ENCODE results near the gene CIDEB. TPM values are rescaled to one million over a fixed set of nuclear protein-coding genes. Genes with fewer than 3 reads are reported as not detected.
A peak's percentile ranks its signal among the peaks of the same experiment; 100 is the strongest.

The CIDEB gene
- total RNA-seq, 4 donors from 2014 or later: 6.7 to 168 (median 23.6) TPM

- in situ Hi-C loops (cut with MboI; ENCODE audit: low pct_ligation_motif_present in 1 of 4, low pct_unique_long_range_greater_than_20kb in 1 of 4, low sequenced_read_pairs in 3 of 4) (no loop called here), intact Hi-C loops (cut with DNase I; ENCODE audit: low total_unique reads) (no loop called here)
- TF ChIP-seq CTCF (IDR thresholded peaks at IDR 0.05) (no peak), POLR2A (IDR thresholded peaks at IDR 0.05) (no peak), POLR2AphosphoS5 (IDR thresholded peaks at IDR 0.05) (peak in 1 of 3 donors; percentile 23), EP300 (IDR thresholded peaks at IDR 0.05; ENCODE audit: low read depth) (no peak)
- H3K9me3 ChIP-seq: no peaks in the 10 kb centered on the region
- H3K27ac ChIP-seq: peak overlapping the region in 3 of 4 donors; percentile 50 to 62 (median 61)
- WGBS, 2 donors (ENCODE audit: low coverage in 1 of 2): 70 to 86% methylated on average over 3 to 5 of the region's 5 CpGs
- H3K4me3 ChIP-seq: no peak overlapping the region
- peaks cover 4% of the 10 kb centered on the region for H3K27me3 ChIP-seq
- no peaks in the 10 kb centered on the region for H3K36me3 ChIP-seq
- peak; percentile 65 for DNase-seq
- H3K4me1 ChIP-seq: peaks cover 0 to 15% (median 0%) of the 10 kb centered on the region in 4 donors
Observed at GRCh38 chr14:24353559-24354481, 46.0 kb upstream of the CIDEB start.

GRCh38 chr14:24351517-24351916 is 43.7 kb upstream of the CIDEB start:
- no peak overlapping the region for H3K27ac ChIP-seq
- TF ChIP-seq CTCF (IDR thresholded peaks at IDR 0.05) (no peak), POLR2A (IDR thresholded peaks at IDR 0.05) (no peak), POLR2AphosphoS5 (IDR thresholded peaks at IDR 0.05) (no peak), EP300 (IDR thresholded peaks at IDR 0.05; ENCODE audit: low read depth) (no peak)
- no peaks in the 10 kb centered on the region for H3K9me3 ChIP-seq
- peaks cover 0 to 15% (median 0%) of the 10 kb centered on the region in 4 donors for H3K4me1 ChIP-seq
- DNase-seq: no peak
- in situ Hi-C loops (cut with MboI; ENCODE audit: low pct_ligation_motif_present in 1 of 4, low pct_unique_long_range_greater_than_20kb in 1 of 4, low sequenced_read_pairs in 3 of 4) (no loop called here), intact Hi-C loops (cut with DNase I; ENCODE audit: low total_unique reads) (no loop called here)
- WGBS, 2 donors (ENCODE audit: low coverage in 1 of 2): 24 to 71% methylated on average over 1 to 4 of the region's 4 CpGs
- no peak overlapping the region for H3K4me3 ChIP-seq
- H3K27me3 ChIP-seq: peaks cover 4% of the 10 kb centered on the region
- no peaks in the 10 kb centered on the region for H3K36me3 ChIP-seq

GRCh38 chr14:24349742-24350141 is 42.0 kb upstream of the CIDEB start:
- intact Hi-C loops (cut with DNase I; ENCODE audit: low total_unique reads) (no loop called here), in situ Hi-C loops (cut with MboI; ENCODE audit: low pct_ligation_motif_present in 1 of 4, low pct_unique_long_range_greater_than_20kb in 1 of 4, low sequenced_read_pairs in 3 of 4) (loop anchor here in 1 of 4 donors (25.0 kb wide), 1 partner anchor 88 kb away; the partner anchor contains the start of genes CBLN3, KHNYN and SDR39U1)
- no peaks in the 10 kb centered on the region for H3K9me3 ChIP-seq
- no peak for TF ChIP-seq POLR2A (IDR thresholded peaks at IDR 0.05)
- TF ChIP-seq POLR2AphosphoS5 (IDR thresholded peaks at IDR 0.05): no peak
- no peak for TF ChIP-seq CTCF (IDR thresholded peaks at IDR 0.05)
- TF ChIP-seq EP300 (IDR thresholded peaks at IDR 0.05; ENCODE audit: low read depth): no peak
- H3K27ac ChIP-seq: no peak overlapping the region
- 79 to 84% methylated on average over 5 of the region's 5 CpGs for WGBS, 2 donors (ENCODE audit: low coverage in 1 of 2)
- no peak overlapping the region for H3K4me3 ChIP-seq
- DNase-seq: no peak
- H3K36me3 ChIP-seq: no peaks in the 10 kb centered on the region
- peaks cover 0 to 15% (median 0%) of the 10 kb centered on the region in 4 donors for H3K4me1 ChIP-seq
- H3K27me3 ChIP-seq: peaks cover 4% of the 10 kb centered on the region

GRCh38 chr14:24348186-24348585 is 40.4 kb upstream of the CIDEB start:
- TF ChIP-seq EP300 (IDR thresholded peaks at IDR 0.05; ENCODE audit: low read depth) (no peak), CTCF (IDR thresholded peaks at IDR 0.05) (no peak), POLR2AphosphoS5 (IDR thresholded peaks at IDR 0.05) (no peak), POLR2A (IDR thresholded peaks at IDR 0.05) (no peak)
- Histone ChIP-seq H3K27me3 (peaks cover 4% of the 10 kb centered on the region), H3K4me3 (no peak overlapping the region), H3K9me3 (no peaks in the 10 kb centered on the region), H3K36me3 (no peaks in the 10 kb centered on the region), H3K27ac (no peak overlapping the region), H3K4me1 (peaks cover 0 to 8% (median 0%) of the 10 kb centered on the region in 4 donors)
- DNase-seq: no peak
- in situ Hi-C loops (cut with MboI; ENCODE audit: low pct_ligation_motif_present in 1 of 4, low pct_unique_long_range_greater_than_20kb in 1 of 4, low sequenced_read_pairs in 3 of 4): loop anchor here in 1 of 4 donors (25.0 kb wide), 1 partner anchor 89 kb away; the partner anchor contains the start of genes CBLN3, KHNYN and SDR39U1
- 90 to 96% methylated on average over 2 of the region's 2 CpGs for WGBS, 2 donors (ENCODE audit: low coverage in 1 of 2)
- intact Hi-C loops (cut with DNase I; ENCODE audit: low total_unique reads): no loop called here
